A549 (cell line): ENCODE data around the gene STRADA.

Source experiments
- EHMT2 ChIP-seq: fragments of 200-600 bp; sonication (generic); IDR thresholded peaks from 2 replicates; pipeline ENCODE4 v1.6.1; 2016; ENCODE audit warnings: antibody characterized with exemption, low read depth, mild to moderate bottlenecking, moderate library complexity
- EP300 ChIP-seq, 2 experiments: fragments of >200 bp; sonication (Bioruptor Twin); formaldehyde crosslinking; IDR thresholded peaks; 2 replicates in 1 of 2; 3 replicates in 1 of 2; pipeline ENCODE4 v1.6.1; 2016 to 2017
- FOSB ChIP-seq: fragments of 250-450 bp; sonication (Bioruptor Pico); IDR thresholded peaks from 2 replicates; pipeline ENCODE4 v1.5.0; 2020; ENCODE audit warnings: mild to moderate bottlenecking, moderate library complexity
- HMGXB4 ChIP-seq: fragments of 250-450 bp; sonication (Bioruptor Pico); IDR thresholded peaks from 2 replicates; pipeline ENCODE4 v1.5.0; 2021; ENCODE audit warnings: mild to moderate bottlenecking, moderate library complexity, borderline replicate concordance
- POLR2A ChIP-seq: IDR thresholded peaks from 2 replicates; pipeline ENCODE4 v1.6.1; 2012; ENCODE audit warnings: mild to moderate bottlenecking, low read length
- SMC3 ChIP-seq: fragments of >200 bp; sonication (Bioruptor Twin); formaldehyde crosslinking; IDR thresholded peaks from 3 replicates; pipeline ENCODE4 v1.6.1; 2018; ENCODE audit warnings: inconsistent platforms
- TFCP2L1 ChIP-seq: fragments of 250-450 bp; sonication (Bioruptor Pico); IDR thresholded peaks from 2 replicates; pipeline ENCODE4 v1.5.0; 2021; ENCODE audit warnings: mild to moderate bottlenecking
- TF ChIP-seq, protein P1 (sequence below): IDR thresholded peaks from 2 replicates; pipeline ENCODE4 v1.6.1; 2012
- TF ChIP-seq, protein P2 (sequence below): fragments of >200 bp; sonication (Bioruptor Twin); formaldehyde crosslinking; IDR thresholded peaks from 3 replicates; pipeline ENCODE4 v1.5.1; 2016

- TF ChIP-seq EP300 (IDR thresholded peaks at IDR 0.05) (no peak), HMGXB4 (no peak), TFCP2L1 (CRISPR knock-in tag) (no peak), POLR2A (no peak), SMC3 (no peak), FOSB (no peak), EHMT2 (no peak)
- TF ChIP-seq, protein P1, sequence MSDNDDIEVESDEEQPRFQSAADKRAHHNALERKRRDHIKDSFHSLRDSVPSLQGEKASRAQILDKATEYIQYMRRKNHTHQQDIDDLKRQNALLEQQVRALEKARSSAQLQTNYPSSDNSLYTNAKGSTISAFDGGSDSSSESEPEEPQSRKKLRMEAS, result no peak
- TF ChIP-seq, protein P2, sequence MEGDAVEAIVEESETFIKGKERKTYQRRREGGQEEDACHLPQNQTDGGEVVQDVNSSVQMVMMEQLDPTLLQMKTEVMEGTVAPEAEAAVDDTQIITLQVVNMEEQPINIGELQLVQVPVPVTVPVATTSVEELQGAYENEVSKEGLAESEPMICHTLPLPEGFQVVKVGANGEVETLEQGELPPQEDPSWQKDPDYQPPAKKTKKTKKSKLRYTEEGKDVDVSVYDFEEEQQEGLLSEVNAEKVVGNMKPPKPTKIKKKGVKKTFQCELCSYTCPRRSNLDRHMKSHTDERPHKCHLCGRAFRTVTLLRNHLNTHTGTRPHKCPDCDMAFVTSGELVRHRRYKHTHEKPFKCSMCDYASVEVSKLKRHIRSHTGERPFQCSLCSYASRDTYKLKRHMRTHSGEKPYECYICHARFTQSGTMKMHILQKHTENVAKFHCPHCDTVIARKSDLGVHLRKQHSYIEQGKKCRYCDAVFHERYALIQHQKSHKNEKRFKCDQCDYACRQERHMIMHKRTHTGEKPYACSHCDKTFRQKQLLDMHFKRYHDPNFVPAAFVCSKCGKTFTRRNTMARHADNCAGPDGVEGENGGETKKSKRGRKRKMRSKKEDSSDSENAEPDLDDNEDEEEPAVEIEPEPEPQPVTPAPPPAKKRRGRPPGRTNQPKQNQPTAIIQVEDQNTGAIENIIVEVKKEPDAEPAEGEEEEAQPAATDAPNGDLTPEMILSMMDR, result no peak
These were observed 38.6 kb downstream of the STRADA start for GRCh38 chr17:63703029-63703428.
